ENCODE measurements around the gene KLHL6.
A peak's percentile ranks its signal among the peaks of the same experiment; 100 is the strongest.
"Not testable (repeated sequence)": the region's sequence is repeated elsewhere in the genome, so short reads cannot be mapped to it uniquely, and the experiment has no call there.

KLHL6 gene

GRCh38 chr3:183484431-183485075, 71.0 kb downstream of the KLHL6 start:
- no peak for DNase-seq

GRCh38 chr3:183481582-183481981, 73.9 kb downstream of the KLHL6 start:
- no peak for DNase-seq

- no peak for DNase-seq
These were observed 77.0 kb downstream of the KLHL6 start for GRCh38 chr3:183478501-183478900.

- no peak for DNase-seq
These were observed 77.6 kb downstream of the KLHL6 start for GRCh38 chr3:183477801-183478456.

GRCh38 chr3:183475764-183476162, 79.7 kb downstream of the KLHL6 start:
- not testable (repeated sequence) for DNase-seq

GRCh38 chr3:183475016-183475763, 80.3 kb downstream of the KLHL6 start:
- DNase-seq = no peak

GRCh38 chr3:183473969-183474368, 81.5 kb downstream of the KLHL6 start:
- DNase-seq = no peak

- DNase-seq = no peak
These were observed 83.4 kb downstream of the KLHL6 start for GRCh38 chr3:183472155-183472554.

- no peak for DNase-seq
These were observed 87.1 kb downstream of the KLHL6 start for GRCh38 chr3:183468424-183468823.

- no peak for DNase-seq
These were observed 88.9 kb downstream of the KLHL6 start for GRCh38 chr3:183466575-183466974.

- DNase-seq = not testable (repeated sequence)
These were observed 89.8 kb downstream of the KLHL6 start for GRCh38 chr3:183465710-183466109.

GRCh38 chr3:183464480-183464879, 91.0 kb downstream of the KLHL6 start:
- no peak for DNase-seq

GRCh38 chr3:183460081-183461055, 95.1 kb downstream of the KLHL6 start:
- no peak for DNase-seq

GRCh38 chr3:183455089-183455488, 100.4 kb downstream of the KLHL6 start:
- DNase-seq = no peak

GRCh38 chr3:183454064-183454463, 101.4 kb downstream of the KLHL6 start:
- DNase-seq = no peak

GRCh38 chr3:183449791-183450190, 105.7 kb downstream of the KLHL6 start:
- no peak for DNase-seq

- no peak for DNase-seq
These were observed 106.1 kb downstream of the KLHL6 start for GRCh38 chr3:183449391-183449790.

GRCh38 chr3:183448369-183449128, 107.0 kb downstream of the KLHL6 start:
- DNase-seq = no peak

GRCh38 chr3:183447206-183448001, 108.1 kb downstream of the KLHL6 start:
- peak; percentile 74 for DNase-seq

- no peak for DNase-seq
These were observed 108.7 kb downstream of the KLHL6 start for GRCh38 chr3:183446838-183447205.

GRCh38 chr3:183444748-183445147, 110.8 kb downstream of the KLHL6 start:
- DNase-seq = no peak
